DMS114 treated with DMSO at 0.1 percent for 48 hours (cell line): Measurements from ENCODE around the gene SLC6A15.

Source experiments
- DNase-seq: peaks from one replicate; lab custom pipeline; 2025; ENCODE audit not compliant: unreplicated experiment; lab: John Stamatoyannopoulos, UW

The SLC6A15 gene

GRCh38 chr12:84875241-84875640, 37.4 kb downstream of the SLC6A15 start:
- peak; percentile 20 for DNase-seq

DNA sequence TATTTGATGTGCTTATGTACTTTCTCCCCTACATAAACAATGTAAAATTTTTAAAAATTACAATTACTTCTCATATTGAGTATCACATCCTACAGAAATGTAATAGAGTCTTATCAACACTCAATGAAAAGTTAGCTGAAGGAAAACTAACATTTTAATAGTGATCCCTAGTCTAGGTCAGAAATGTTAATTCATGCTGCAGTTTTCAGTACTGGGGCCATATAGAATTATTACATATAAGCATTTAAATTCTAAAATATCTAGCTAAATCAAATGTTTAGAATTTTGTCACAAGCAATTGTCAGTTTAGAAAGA, 37.8 kb downstream of the SLC6A15 start:
- no peak for DNase-seq

DNA sequence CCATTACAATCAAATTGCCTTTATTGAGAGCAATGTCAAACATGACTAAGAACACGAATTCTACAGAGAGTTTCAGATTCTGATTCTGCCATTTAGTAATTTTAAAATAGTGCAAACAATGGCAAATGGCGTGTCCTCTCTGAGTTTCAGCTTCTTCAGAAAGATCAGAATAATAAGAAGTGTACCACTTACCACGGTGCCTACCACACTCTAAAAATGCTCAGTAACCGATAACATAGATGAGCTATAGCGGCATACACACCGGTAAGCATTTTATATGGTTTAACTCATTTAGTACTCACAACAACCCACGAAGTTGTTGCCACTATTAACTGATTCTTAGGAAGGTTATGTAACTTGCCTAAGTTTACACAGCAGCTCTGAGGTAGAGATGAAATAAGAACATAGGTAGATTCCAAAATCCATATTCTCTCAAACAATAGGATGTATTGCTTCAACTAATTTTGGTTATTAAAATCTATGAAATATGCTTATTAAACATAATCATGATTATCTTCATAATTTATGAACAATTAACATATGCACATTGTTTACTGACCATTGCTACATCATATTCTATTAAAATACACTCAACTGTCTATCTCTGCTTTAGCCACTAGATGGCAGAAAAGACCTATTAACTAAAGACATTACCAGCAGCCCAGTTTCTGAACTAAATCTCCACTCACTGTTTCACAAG, 38.3 kb downstream of the SLC6A15 start:
- DNase-seq: peak; percentile 88

DNA sequence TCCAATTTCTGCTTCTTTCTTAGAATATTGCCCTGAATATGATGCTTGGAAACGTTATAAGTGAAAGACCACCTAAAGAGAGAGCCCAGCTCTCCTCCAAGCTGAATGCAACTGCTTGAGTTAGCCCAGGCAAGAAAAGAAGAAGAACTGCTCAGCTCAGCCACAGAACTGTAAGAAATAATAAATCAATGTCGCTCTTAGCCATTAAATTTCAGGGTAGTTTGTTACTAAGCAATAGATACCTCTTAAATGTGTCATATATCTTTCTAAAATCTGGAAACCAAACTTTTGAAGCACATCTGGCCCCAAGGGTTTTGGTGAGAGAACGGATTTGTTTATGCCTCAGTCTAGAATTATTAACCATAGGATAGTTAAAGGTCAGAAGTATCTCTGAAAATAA, 50.4 kb downstream of the SLC6A15 start:
- no peak for DNase-seq

DNA sequence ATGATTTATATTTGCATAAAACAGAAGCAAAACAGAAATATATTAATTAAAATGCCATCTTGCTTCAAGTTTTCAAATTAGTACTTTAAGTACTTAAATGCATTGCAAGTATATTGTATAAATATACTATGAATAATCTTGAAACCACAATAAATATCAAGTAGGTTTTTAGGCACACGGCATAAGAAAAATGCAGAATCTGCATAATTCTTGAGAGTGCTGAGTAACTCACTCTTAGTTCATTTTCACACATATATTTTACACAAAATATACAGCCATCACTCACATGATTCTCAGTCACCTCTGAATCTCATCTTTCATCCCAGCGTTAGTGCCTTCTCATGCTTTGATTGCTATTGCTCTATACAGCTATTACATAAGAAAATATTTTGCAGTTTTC, 51.9 kb downstream of the SLC6A15 start:
- no peak for DNase-seq

DNA sequence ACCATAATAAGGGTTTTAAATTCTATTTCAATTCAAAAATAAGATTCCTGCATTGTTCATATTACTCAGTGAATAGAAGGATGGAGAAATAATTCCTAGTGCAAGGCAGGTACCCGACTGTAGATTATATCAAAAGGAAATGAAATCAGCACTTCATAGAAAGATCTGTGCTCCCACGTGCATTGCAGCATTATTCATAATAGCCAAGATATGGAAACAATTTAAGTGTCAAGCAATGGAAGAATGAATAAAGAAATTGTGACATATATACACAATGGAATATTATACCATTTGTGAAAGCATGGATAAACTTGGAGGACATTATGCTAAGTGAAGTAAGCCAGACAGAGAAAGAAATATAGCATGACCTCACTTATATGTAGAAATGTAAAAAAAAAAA, 53.8 kb downstream of the SLC6A15 start:
- no peak for DNase-seq

DNA sequence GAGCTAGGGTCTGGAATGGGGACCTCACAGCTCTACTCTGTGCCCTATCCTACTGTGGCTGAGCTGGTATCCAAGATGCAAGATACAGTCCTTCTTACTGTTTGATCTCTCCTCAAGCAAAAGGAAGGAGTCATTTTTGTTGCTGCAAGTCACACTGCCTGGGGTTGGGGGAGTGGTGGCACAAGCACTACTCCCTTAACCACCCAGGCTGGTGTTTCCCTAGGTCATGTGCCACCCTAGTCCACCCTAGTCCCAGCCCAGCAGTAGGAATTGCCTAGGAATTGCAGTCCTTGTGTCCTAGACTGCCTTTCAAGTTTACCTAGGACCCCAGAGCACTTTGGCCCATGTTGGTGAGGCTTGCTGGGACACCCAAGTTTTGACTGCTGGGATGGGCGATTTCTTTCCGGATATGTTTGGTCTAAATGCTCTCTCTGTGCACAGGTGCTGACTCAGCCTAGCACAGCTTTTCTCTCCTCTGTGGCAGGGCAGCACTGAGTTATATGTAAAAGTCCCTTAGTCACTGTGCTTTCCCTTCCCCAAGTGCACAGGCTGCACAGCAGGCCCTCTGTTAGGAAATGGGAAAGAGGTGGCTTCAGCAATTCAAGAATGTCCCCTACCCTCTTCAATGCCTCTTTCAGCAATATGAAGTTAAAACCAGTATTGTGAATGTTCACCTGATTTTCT, 54.9 kb downstream of the SLC6A15 start:
- no peak for DNase-seq

DNA sequence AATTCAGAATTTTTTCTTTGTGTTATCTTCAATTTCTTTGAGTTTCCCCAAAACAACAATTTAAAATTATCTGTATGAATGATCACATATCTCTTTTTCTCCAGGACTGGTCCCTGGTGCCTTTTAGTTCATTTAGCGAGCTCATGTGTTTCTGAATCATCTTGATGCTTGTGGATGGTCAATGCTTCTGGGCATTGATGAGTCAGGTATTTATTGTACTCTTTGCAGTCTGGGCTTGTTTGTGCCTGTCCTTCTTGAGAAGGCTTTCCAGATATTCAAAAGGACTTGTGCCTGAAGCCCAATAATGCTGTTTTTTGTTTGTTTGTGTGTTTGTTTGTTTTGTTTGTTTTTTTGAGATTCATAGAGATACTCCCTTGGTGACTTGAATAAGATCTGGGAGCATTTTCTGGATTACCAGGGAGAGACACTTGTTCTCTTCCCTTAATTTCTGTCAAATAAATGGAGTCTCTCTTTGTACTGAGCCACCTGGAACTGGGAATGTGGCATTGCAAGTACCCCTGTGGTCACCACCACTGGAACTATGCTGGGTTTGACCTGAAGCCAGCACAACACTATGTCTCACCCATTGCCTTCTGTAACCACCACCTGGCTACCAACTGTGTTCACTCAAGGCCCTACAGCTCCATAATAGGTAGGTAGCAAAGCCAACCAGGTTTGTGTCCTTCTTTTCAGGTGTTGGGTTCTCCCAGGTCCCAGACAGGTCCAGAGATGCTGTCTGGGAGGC, 56.3 kb downstream of the SLC6A15 start:
- no peak for DNase-seq

- DNase-seq: no peak
These were observed 68.9 kb downstream of the SLC6A15 start for GRCh38 chr12:84843593-84844144.

- peak; percentile 68 for DNase-seq
These were observed 70.1 kb downstream of the SLC6A15 start for GRCh38 chr12:84842406-84843013.

- DNase-seq: no peak
These were observed 71.0 kb downstream of the SLC6A15 start for GRCh38 chr12:84841591-84841990.

DNA sequence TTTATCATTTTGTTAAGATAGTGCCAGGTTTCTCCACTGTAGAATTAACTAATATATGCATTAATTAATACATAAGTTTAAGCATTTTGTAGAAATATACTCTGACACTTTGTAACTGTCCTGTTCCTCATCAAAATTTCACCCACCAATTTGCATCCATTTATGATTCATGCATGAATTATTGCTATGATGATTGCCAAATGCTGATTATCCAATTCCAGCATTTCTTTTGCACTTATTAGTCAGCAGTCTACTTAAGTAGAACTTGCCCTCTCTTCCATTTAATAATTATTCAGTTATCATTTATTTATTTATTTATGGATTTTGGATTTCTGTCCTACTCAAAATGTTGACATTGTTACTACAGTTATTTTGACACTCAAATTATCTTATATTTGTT, 72.2 kb downstream of the SLC6A15 start:
- DNase-seq: no peak

DNA sequence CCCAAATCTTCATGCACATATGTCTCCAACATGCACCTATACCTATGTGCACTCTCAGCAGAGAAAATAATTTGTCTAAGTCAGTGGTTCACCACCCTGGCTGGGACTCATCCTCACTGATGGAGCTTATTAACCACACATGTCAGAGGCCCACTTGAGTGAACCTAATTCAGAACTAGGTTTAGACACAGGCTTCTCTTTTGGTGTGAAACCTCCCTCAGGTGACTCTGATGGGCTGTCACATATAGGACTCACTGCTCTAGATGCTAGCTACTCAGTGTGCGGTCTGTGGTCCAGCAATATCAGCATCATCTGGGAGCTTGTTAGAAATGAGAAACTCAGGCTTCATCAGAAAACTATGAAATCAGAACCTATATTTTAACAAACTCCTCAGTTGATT, 85.7 kb downstream of the SLC6A15 start:
- no peak for DNase-seq

DNA sequence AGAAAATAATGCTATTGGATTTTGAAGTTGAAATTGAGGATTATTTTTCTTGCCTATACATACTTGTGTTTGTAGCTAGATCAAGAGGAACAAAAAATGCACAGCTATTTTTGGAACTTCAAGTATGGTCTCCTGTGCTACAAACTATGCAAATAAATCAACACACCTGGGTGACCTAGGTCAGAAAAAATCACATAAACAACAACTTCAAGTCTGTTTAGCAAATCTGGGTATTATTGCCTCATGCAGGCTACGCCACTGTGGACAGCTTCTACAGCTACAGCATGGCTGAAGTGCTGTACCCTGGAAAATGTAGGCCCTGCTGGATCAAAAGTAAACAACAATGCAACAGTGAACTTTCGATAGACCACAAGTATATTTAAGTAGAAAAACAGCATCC, 87.5 kb downstream of the SLC6A15 start:
- DNase-seq: no peak

DNA sequence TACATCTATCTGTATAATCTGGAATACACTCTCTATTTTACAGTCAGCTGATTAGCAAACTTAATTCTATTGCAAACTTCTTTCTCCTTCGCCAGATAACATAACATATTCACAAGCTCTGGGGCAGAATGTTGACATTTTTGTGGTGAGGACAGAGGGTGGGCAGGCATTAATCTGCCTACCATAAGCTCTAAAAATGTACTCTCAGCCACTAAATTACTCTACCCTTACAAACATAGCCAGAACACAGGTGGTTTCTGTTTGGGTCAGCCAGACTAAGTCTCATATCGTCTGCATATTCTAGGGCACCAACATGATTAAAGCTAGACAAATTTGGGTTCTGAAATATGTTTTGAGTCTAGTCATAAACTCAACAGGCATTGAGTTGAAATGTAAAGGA, 90.1 kb downstream of the SLC6A15 start:
- no peak for DNase-seq

- no peak for DNase-seq
These were observed 95.5 kb downstream of the SLC6A15 start for GRCh38 chr12:84816916-84817695.

- DNase-seq: peak; percentile 54
These were observed 97.8 kb downstream of the SLC6A15 start for GRCh38 chr12:84814664-84815245.

DNA sequence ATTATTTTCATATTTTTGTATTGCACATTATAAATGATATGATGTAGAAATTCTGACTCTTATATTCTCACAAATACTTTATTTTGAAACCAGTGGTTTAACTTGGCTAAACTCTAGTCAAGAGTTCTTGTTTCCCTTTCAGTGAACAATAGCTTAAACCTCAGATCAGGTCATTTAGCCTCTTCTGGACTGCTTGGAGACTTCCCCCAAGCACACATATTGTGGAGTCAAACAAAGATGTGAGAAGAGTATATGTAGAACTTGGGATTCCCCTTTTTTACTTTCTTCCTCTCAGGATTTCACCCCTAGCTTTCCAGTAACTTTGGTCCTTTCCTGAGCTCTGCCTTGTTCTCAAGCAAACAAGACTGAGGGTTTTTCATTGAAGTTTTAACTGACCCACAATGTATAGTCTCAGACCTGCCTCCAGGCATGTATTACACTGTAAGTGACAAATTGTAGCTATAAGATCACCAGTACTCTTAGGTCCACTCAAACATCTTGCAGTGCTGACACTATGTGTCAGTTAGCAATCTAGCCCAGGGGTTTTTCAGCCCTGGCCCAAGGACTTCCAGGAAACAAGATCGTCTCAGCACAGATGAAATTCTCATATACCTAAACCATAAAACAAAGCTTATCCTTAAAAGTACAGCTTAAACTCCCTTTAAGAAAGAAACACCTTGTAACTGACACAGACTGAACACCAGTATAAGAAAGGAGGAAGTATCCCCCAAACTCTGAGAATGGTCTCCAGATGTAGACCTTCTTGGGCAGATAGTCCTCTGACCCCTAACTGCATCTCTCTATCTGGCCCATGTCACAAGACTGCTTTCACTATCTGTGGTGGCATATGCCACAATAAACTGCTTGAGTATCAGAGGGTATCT, 98.6 kb downstream of the SLC6A15 start:
- DNase-seq: peak; percentile 43

DNA sequence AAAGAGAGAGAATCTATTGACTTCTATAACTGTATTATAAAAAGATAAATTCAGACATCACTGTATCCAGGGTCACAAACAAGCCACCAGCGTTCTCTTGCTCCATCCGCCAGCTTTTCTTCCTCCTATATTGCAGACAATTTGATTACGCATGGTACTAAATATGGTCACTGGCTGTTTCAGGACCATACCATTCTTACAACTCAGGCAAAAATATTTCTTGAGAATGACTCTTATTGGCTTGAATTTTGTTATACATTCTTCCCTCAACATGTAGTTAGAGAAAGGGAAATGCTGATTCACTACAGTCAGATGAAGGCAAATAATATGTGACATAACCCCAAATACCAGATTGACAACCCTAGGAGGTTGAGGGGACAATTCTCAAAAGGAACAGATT, 101.3 kb downstream of the SLC6A15 start:
- DNase-seq: no peak
